Measurements from ENCODE around the gene PPM1D.
A peak's percentile ranks its signal among the peaks of the same experiment; 100 is the strongest.
"Not testable (repeated sequence)": the region's sequence is repeated elsewhere in the genome, so short reads cannot be mapped to it uniquely, and the experiment has no call there.

Gene PPM1D

DNA sequence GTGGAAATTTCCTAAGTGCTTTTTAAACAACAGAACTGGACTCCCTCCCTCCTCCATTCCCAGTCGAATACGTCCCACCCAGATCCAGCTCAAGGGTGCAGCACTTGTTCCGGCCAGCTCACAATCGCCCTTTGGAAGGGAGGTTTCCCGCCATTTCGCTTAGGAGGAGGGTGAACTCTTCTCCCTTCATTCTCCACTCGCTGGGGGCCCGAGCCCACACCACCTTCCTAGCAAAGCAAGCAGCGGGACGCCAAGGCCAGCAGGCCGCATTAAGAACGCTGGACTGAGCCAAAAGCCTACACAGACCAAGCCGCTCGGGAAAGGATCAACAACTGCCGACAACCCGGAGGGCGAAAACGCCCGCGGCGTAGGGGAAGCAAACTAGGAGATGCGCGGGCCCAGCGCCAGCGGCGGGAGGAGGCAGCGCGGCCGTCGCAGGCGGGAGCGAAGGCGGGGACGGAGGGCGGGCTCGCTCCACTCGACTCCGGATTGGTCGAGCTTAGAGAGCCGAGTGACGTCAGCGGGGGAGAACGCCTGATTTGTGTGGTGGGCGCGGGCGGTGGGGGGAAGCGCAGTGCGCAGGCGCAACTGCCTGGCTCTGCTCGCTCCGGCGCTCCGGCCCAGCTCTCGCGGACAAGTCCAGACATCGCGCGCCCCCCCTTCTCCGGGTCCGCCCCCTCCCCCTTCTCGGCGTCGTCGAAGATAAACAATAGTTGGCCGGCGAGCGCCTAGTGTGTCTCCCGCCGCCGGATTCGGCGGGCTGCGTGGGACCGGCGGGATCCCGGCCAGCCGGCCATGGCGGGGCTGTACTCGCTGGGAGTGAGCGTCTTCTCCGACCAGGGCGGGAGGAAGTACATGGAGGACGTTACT, at the start of gene PPM1D:
Gene PPM1D (plus strand): TSS at position 574 of the 870 bp plus-strand sequence. CDS start 222 bp downstream, at position 796.
- peak; percentile 99 to 100 for DNase-seq

DNA sequence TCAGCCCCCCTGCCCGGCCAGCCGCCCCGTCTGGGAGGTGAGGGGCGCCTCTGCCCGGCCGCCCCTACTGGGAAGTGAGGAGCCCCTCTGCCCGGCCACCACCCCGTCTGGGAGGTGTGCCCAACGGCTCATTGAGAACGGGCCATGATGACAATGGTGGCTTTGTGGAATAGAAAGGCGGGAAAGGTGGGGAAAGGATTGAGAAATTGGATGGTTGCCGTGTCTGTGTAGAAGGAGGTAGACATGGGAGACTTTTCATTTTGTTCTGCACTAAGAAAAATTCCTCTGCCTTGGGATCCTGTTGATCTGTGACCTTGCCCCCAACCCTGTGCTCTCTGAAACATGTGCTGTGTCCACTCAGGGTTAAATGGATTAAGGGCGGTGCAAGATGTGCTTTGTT, 47.7 kb upstream of the PPM1D start:
- DNase-seq = not testable (repeated sequence)

DNA sequence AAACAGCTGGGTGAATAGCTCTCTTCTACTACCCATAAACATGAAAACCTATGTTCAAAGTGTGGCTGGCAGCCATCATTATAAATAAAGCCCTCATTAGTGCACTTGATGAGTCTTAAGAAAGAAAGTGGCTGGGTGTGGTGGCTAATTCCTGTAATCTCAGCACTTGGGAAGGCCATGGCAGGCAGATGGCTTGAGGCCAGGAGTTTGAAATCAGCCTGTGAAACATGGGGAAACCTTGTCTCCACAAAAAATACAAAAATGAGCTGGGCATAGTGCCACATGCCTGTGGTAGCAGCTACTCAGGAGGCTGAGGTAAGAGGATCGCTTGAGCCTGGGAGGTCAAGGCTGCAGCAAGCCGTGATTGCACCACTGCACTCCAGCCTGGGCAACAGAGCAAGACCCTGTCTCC, 45.6 kb upstream of the PPM1D start:
- no peak for DNase-seq

DNA sequence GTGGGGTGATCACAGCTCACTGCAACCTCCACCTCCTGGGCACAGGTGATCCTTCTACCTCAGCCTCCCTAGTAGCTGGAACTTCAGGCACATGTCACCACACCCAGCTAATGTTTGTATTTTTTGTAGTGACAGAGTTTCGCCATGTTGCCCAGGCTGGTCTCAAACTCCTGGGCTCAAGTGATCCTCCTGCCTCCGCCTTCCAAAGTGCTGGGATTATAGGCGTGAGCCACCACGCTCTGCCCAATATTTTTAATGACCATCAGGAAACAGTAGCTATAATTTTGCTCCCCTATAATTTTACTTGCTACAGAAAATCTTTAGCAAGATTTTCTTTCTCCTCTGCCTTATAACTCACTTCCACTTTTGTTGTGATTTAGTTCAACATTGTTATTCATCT, 44.2 kb upstream of the PPM1D start:
- no peak for DNase-seq

DNA sequence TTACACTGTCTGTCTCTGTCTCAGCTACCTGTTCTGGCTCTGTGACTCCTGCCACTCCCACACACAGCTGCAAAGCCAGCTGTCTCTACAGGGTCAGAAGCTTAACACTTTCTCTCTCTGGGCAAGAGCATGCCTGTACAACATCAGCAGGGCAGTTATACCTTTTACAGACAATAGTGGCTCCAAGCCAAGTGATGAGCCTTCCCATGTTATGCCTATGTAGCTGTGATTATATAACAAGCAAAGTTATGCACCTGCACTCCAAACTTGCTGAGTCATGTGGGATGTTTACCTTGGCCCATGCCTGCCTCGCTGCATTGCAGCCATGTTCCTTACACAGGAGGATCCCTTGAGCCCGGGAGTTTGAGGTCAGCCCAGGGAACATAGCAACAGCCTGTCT, 42.2 kb upstream of the PPM1D start:
- no peak for DNase-seq

DNA sequence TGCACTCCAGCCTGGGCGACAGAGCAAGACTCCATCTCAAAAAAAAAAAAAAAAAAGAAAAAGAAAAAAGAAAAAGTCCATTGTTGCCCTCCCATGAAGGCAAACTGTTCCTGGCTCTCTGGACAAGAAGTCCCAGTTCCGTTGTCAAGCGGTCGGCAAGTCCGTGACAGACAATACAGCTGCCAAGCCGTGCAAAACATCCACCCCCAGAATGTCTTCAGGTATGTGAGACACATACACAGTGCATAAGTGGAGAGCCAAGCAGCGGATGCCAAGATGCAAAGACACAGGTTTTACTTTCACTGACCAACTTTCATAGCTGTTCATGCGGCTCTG, 40.4 kb upstream of the PPM1D start:
- no peak for DNase-seq

DNA sequence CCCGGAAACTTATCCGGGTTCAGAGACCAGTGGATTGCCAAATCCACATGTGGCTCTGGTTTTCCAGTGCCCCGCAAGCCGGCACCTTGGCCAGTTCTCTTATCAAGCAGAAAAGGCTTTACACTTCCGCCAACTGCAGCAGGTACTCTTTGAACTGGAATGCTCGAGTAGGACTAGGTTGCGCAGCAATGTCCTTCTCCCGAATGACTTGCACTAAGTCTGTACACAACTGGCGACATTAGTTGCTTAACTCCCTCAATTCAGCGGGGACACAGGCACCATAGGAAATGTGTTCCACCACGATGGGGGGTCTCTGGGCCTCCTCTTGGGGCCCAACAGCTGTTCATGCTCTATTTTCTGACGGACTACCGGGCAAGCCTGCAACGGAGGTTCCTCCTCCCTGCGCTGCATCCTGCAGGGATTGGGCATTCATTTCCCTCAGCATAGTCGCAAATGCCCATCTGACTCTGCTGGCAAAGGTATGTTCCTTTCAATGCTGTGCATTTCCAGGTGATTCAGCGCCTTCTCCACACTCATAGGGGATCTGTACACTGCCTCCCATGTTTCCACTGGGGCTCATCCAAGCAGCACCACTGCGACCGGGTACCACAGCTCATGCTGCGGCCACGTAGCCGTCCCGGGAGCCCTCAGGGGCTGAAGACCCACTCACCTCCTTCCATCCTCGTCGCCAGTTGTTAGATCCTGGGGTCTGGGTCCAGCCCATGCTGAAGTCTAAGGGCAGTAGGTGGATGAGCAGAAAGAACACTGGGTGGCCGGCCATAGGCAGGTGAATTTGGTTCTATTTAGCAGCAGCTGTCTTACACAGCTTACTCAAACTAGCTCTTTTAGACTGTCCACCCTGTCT, 39.8 kb upstream of the PPM1D start:
- DNase-seq = no peak

DNA sequence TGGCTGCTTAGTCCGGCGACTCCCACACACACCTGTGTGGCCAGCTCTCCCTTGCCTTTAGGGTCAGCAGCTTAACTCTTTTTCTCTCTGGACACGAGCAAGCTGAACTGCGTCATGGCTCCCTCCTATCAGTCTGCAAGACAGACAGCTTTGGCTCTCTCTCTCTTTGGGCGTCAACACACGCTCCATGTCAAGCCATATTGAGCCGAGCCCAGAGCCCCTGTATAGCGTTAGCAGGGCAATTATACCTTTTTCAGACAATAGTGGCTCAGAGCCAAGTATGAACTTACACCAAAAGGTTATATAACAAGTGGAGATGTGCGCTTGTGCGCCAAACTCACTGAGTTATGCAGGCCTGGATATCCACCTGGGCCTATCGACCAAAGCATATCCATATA, 39.1 kb upstream of the PPM1D start:
- no peak for DNase-seq

DNA sequence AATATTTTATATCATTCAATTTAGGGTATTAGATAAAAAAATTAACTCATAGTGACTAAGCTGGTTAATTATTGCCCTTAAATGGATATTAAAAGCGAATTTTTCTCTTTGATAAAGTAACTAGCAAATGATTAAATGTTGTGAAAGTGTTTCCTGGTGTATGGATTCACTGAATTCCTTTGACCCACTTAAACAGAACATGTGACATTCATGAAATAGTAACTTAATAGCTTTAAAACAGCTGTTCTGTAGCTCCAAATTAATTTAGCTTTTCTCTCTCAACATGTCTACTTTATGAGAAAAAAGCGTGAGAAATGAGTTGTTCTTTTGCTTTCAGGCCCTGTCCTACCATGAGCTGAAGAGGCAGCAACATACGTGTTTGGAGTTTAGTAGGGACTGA, 37.6 kb upstream of the PPM1D start:
- no peak for DNase-seq

DNA sequence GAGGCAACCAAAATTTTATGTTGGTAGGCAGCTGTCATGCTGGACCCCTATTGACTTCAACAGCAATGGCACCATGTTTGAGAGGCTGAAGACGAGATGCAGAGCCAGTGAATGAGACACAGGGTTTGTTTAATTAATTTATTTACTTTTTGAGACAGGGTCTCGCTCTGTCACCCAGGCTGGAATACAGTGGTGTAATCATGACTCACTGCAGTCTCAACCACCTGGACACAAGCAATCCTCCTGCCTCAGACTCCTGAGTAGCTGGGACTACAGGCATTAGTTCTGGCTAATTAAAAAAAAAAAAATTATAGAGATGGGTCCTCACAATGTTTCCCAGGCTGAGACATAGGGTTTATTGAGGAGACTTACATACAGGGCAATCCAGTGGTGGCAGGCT, 36.2 kb upstream of the PPM1D start:
- DNase-seq = no peak

DNA sequence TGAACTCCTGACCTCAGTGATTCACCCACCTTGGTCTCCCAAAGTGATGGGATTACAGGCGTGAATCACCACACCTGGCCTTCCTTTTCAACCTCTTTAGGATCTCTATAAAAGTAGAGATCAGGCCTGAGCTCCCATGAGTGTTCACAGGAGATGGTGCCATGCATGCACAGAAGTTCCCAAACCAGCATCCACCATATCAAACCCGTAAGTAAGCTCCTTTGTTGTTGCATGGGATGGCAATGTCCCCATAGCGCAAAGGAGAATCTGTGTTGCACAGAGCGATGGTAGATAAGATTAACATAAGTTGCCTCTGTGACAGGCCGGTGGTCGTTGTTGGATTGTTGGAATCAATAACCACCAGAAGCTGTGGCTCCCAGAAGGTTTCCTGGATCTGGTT, 34.8 kb upstream of the PPM1D start:
- DNase-seq = no peak

DNA sequence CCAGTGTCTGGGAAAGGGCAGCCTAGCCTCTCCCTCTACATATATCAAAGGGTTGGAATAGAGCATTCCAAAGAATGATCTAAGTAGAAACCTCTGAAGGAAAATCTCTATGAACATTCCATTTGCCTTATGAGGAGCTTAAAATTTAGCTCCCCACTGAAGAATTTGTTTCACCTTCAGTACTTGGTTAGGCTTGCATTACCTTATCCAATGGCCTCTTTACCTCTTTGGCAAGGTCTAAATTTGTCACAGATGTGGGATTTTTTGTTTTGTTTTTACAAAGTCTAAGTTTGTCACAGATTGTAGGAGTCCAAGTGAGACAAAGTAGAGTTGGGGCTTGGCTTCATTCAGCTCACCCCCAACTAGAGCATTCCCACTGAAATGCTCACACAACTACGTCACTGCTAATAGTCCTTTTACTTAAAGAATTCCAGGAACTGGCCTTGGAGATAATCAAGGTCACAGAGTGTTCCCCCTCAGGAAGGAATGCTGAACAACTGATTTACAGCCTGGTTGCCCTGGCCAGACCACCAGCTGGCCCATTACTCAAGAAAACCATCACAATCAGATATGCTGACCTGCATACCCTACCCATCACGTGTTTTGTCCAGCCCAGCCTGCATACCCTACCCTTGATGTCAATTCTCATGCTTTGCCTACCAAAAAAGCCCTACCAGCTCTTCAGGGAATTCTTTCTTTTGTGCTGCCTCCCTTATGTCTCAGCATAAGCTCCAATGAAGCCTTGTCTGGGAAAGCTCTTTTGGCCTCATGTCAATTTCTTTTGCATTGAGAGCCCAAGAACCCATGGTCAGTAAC, 26.5 kb upstream of the PPM1D start:
- DNase-seq = no peak

DNA sequence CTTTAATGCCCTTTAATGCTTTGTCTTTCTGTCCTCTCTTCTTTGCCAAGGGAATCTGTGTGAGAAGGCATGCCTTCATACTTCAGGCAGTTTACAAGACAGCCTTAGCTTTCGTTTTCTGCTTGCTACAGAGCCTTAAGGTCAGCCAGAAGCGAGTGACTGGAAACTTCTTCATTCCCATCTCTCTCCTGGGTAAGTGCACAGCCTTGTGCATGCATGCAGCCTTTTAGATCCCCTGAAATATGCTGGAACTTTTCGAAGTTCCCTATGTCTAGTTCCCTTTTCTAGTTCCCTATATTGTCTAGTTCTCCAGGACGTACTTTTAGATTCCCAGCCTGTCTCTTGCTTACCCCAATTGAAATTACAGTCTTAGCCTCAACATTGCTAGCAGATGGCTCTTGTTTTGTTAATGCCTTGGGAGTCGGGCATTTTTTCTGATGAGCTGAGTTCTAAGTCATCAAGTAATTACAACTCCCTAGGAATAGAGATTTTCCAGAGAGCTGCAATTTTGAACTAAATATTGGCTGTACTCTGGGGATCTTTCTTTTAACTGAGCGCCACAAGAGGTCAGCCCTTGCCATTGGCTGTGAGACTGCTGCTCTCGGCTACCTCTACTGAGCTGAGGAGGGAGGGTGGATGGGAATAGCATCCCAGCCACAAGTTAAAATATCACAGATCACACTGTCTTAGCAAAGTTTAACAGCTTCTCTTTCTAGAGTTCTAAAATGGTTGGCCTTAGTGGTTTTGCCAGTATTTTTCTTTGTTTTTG, 22.7 kb upstream of the PPM1D start:
- DNase-seq = no peak

DNA sequence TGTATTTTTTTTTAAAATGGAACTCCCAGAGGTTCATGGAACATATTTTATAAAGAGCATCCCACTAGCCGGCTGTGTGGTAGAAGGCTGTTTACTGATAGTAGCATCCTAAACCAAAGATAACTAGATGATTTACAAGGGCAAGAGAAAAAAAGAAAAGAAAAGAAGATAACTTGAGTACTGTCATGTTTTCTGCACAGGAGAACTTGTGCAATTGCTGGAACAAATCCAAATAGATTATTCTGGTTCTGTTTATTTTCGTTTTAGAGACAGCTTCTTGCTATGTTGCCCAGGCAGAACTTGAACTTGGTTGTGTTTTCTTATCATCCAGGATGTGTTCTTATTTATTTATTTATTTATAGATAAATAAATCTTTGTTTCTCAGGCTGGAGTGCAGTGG, 20.9 kb upstream of the PPM1D start:
- no peak for DNase-seq

DNA sequence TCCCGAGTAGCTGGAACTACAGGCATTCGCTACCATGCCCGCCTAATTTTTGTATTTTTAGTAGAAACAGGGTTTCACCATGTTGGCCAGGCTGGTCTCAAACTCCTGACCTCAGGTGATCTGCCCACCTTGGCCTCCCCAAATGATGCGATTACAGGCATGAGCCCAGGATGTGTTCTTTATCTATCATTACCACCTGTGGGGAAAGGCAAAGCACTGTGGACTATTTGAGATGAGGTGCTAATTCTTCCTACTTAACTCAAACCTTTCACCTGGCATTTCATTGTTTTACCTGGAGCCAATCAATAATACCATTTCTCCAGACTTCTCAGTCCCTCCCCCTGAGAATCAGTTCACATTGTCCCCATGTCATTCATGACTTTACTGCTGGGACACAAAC, 20.4 kb upstream of the PPM1D start:
- no peak for DNase-seq

DNA sequence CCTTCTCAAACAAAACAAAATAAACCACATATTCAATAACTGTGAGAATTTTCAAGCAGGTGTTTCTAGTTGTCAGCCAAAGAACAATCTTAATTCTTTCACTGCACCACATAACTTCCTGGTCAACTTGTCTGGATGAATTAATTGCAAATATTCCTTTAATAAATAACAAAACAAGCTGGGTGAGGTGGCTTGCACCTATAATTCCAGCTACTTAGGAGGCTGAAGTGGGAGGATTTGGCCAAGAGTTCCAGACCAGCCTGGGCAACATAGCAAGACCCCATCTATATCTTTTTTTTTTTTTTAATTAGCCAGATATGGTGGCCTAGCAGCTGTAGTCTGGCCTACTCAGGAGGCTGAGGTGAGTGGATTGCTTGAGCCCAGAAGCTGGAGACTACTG, 17.0 kb upstream of the PPM1D start:
- no peak for DNase-seq

DNA sequence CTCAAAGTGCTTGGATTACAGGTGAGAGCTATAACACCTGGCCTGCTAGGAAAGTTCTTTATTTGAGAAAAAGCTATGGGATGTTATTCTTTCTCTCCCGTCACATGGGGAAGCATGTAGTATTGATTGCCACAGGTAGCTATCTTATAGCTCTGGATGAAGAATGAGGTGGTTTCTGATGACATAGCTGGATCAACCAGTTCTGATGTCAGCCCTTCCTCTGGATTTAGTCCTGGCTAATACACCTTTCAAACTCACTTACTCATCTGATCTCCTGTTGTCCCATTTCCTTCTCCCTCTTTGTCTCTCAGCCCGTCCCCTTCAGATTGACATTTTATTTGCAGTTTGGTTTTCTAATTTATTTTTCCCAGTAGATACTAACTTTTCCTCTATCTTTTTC, 14.1 kb upstream of the PPM1D start:
- DNase-seq = no peak

DNA sequence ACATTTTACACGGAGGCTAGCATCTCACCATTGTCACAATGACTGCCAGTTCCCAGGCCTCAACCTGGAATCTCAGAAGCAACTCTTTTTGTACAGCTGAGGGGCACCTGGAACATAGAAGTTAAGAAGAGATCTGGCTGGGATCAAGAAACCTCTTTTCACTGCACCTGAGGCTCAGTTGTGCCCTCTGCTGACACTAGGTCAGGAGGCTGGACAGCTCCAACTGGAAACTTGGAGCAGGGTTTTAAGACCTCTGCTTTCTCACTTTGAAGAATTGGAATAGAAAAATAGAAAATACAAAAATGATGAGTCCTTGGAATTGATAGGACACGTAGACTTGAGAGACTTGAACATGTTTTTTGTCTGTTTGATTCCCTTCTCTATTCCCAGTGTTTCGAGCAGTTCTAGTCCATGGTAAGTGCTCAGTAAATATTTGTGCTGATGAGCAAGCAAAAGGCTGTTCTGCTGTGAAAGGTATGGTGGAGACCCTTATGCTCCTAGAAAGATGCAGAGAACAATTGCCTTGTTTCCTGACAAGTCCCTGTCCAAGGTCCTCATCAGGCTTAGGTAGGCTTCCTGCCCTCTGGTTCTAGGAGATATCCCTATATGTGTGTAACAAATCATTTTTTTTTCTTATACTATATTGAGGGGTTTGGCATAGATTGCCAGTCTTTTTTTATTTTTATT, 13.6 kb upstream of the PPM1D start:
- DNase-seq = no peak

DNA sequence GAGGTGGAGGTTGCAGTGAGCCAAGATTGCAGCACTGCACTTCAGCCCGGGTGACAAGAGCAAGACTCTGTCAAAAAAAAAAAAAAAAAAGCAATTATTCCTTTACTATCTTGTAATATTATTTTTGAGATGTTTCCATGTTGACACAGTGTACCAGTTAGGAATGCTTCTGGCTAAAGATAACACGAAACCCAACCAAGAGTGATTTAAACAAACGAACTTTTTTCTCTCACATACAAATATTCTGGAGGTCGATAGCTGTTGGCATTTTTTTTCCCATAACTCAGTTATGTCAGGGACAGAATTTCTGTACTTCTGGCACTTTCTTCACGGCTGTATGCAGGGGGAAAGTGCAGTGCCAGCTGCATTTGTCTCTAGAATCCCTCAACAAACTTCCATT, 9.9 kb upstream of the PPM1D start:
- no peak for DNase-seq

DNA sequence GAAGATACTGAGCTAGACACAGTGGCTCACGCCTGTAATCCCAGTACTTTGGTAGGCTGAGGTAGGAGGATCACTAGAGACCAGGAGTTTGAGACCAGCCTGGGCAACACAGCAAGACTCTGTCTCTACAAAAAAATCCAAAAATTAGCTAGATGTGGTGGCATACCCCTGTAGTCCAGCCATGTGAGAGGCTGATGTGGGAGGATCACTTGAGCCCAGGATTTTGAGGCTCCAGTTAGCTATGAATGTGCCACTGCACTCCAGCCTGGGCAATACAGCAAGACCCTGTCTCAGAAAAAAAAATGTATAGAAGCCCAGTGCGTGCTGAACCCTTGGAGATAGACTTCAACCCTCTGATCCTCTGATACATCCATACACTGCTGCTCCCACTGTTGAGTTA, 7.2 kb upstream of the PPM1D start:
- no peak for DNase-seq

DNA sequence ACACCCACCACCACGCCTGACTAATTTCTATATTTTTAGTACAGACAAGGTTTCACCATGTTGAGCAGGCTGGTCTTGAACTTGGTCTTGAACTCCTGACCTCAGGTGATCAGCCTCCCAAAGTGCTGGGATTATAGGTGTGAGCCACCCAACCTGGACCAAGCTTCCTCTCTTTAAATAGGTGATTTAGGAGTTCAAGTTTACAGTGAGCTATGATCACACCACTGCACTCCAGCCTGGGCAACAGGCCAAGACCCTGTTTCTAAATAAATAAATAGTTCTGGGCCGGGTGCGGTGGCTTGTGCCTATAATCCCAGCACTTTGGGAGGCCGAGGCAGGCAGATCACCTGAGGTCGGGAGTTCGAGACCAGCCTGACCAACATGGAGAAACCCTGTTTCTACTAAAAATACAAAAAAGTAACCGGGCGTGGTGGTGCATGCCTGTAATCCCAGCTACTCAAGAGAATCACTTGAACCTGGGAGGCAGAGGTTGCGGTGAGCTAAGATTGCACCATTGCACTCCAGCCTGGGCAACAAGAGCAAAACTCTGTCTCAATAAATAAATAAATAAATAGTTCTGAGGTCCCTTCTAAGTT, 6.5 kb upstream of the PPM1D start:
- DNase-seq = not testable (repeated sequence)

DNA sequence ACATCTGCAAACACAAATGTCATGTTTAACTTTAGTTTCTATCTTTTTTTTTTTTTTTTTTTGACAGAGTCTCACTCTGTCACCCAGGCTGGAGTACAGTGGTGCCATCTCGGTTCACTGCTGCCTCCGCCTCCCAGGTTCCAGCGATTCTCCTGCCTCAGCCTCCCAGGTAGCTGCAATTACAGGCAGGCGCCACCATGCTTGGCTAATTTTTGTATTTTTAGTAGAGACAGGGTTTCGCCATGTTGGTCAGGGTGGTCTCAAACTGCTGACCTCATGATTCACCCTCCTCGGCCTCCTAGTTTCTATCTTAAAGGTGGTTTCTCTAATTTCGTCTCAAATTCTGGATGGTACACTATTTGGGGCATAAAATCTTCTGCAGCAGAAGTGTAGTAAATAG, 5.8 kb upstream of the PPM1D start:
- not testable (repeated sequence) for DNase-seq

All from NCI-H1930 (cell line).